GM18507 (cell line): ENCODE results near the gene SLC6A13.
A peak's percentile ranks its signal among the peaks of the same experiment; 100 is the strongest.
"Not testable (repeated sequence)": the region's sequence is repeated elsewhere in the genome, so short reads cannot be mapped to it uniquely, and the experiment has no call there.

Experiments
- DNase-seq: peaks from one replicate; pipeline ENCODE4 v3.0.0; 2011; ENCODE audit warnings: low read depth; ENCODE audit not compliant: insufficient read length; ENCODE audit errors: extremely low spot score
- FAIRE-seq: peaks from 2 replicates; lab custom pipeline; 2011; peaks lifted over from hg19 to GRCh38; lab: Jason Lieb, UNC

Gene SLC6A13

GRCh38 chr12:220946-221550 lies 41.6 kb downstream of the SLC6A13 start:
- no peak for DNase-seq
- FAIRE-seq = no peak

DNA sequence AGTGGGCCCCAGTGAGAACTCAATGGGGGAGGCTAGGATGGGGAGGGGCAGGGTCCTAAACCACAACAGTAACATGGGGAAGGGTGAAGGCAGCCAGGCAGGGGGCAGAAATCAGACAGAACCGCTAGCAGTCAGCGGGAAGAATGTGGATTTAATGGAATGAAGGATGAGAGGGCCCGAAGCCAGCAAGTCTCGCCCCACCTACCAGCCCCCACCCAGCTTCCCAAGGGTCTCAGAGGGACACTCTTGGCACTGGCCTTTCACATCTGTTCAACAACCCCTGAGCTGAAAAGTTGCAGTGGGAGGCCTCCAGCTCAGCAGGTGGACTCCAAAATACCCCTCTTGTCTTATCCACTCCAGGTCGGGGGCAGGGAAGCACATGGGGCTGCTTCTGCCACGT lies 42.1 kb downstream of the SLC6A13 start:
- no peak for DNase-seq
- FAIRE-seq = no peak

- FAIRE-seq (peak; percentile 73), DNase-seq (peak; percentile 42)
Measured at GRCh38 chr12:219891-220352, 42.7 kb downstream of the SLC6A13 start.

- DNase-seq = no peak
- no peak for FAIRE-seq
Measured at GRCh38 chr12:218728-219590, 43.7 kb downstream of the SLC6A13 start.

DNA sequence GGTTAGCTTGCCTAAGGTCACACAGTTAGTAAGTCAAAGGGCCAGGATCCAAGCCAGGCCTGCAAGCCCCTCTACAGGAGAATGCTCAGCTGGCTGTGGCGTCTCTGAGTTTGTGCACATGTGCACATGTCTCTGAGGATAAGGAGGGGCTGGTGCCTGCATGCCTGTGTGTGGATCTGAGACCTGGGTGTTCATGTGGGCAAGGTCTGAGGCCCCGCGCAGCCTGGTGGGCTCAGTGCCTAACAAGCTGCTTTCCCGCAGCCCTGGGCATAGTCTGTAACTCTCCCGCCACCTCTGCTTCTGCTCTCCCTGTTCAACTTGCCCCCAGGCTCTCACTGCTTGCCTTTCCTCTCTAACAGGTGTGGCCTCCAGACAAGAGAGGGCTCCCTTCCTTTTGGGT lies 44.4 kb downstream of the SLC6A13 start:
- FAIRE-seq (no peak), DNase-seq (no peak)

GRCh38 chr12:217029-217428 lies 45.6 kb downstream of the SLC6A13 start:
- not testable (repeated sequence) for FAIRE-seq, DNase-seq

DNA sequence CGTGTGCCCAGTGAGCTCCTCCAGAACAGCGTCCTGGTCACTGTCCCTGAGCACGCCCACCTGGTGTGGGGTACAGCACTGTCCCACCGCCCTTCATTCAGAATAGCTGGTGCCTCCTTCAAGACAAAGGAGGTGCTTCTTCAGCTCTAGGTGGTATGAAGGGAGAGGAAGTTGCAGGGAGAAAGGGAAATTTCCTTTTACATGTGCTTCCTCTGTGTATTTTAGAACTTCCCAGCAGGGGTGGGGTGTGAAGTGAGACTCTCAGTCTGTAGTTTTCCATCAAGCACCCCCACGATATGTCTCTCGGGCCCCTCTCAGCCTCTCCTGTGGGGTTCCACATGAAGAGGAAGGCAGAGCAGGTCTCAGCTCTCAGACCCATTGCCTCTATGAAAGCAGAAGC lies 47.5 kb downstream of the SLC6A13 start:
- DNase-seq = no peak
- FAIRE-seq = no peak

GRCh38 chr12:214003-214741 lies 48.5 kb downstream of the SLC6A13 start, which contains the start of gene SLC6A12:
Gene SLC6A12 (minus strand): TSS chr12:214157. CDS start chr12:209986, 4,171 bp downstream.
- FAIRE-seq = no peak
- DNase-seq = no peak

GRCh38 chr12:213527-213932 lies 49.1 kb downstream of the SLC6A13 start:
- FAIRE-seq (no peak), DNase-seq (no peak)

DNA sequence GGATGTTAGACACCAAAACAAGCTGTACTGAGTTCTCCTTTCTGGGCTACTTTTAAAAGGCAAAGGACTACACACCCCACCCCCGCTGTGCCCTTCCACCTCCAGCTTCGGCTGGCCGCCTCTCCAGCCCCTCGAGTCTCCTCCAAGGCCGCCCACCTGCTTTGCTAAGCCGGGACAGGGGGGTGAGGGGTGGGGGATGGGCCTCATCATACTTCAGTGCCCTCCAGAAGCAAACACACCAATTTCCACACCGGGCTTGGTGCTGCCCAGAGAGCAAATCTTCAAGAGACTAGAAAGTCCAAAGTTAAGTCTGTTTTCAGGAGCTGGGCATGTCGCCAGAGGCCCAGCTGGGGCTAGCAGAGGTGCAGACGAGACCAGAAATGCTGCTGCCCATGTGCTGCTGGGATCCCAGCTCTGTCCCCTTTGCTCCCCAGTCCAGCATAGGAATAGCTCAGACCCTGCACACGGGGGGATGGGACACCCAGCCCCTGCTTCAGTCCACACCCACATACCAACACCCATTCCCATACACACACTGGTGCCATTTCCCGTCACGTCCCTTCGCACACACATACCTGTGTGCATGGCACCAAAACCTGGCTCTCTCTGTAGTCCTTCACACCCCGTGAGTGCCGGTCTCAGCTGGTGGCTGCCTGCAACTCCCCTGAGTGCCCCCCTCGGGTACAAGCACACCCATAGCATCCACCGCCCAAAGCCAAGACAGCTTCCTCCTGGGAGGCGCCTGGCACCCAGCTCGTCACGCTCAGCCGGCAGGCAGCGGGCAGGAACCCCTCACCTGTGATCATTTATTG lies 49.7 kb downstream of the SLC6A13 start:
- FAIRE-seq (no peak), DNase-seq (no peak)

- FAIRE-seq (no peak), DNase-seq (no peak)
Measured at GRCh38 chr12:212415-212714, 50.3 kb downstream of the SLC6A13 start.

- FAIRE-seq (no peak), DNase-seq (no peak)
Measured at GRCh38 chr12:211639-212414, 50.8 kb downstream of the SLC6A13 start.

DNA sequence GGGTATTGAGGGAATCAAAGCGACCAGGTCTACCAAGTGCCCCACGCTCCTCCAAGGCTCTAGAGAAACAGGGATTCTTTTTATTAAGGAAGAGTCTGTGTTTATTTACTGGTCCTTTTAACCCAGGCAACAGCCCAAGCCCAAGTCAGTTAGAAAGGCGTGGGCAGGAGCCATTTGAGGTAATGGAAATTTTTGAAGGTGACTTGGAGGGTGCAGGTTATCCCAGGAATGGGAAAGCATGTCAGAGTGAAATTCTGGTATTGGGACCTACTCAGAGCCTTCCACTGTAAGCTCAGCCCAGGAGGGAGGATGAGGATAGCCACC lies 51.5 kb downstream of the SLC6A13 start:
- DNase-seq = no peak
- no peak for FAIRE-seq

DNA sequence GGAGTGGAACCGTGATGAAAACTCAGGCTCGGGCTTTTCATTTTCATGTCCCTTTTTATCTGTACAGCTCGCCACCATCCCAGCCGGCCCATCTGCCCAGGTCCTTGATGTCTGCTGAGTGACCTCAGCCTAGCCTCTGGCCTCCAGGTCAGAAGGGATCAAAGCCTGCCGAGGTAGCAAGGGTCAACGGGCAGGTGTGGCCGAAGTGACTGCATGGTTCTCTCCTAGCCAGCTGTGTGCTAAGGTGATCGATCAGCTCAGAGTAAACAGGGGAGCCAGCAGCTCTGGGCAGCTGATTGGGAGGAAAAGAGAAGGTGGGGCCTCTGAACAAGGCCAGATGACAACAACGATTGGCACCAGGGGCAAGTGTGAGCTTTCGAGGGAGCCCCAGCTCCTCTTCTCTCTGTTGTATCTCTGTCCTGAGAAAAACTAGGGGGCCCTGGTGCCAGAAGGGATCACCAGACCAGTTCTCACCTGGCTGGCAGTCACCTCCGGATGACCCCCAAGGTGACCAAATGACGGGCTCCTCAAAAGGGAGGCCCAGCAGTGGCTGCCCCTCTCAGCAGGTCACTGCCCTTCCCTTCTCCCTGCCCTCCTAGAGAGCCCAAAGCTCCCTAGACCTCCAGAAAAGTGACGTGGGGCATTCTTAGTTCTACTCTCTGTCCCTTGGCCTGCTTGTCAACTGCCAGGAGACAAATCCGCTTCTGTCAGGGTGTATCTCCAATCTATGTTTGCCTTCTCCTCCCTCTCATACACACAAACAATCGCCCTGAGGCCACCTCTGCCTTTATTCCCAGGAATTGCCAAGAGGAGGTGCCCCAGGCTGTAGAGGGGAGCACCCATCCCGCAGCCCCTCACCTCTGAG lies 52.1 kb downstream of the SLC6A13 start:
- FAIRE-seq = no peak

GRCh38 chr12:209851-210250 lies 52.8 kb downstream of the SLC6A13 start:
- no peak for FAIRE-seq

More for the DNA sequence above, 52.1 kb downstream of the SLC6A13 start:
- no peak for DNase-seq

GRCh38 chr12:209246-209645 lies 53.4 kb downstream of the SLC6A13 start:
- no peak for FAIRE-seq

More at GRCh38 chr12:209851-210250, 52.8 kb downstream of the SLC6A13 start:
- no peak for DNase-seq

DNA sequence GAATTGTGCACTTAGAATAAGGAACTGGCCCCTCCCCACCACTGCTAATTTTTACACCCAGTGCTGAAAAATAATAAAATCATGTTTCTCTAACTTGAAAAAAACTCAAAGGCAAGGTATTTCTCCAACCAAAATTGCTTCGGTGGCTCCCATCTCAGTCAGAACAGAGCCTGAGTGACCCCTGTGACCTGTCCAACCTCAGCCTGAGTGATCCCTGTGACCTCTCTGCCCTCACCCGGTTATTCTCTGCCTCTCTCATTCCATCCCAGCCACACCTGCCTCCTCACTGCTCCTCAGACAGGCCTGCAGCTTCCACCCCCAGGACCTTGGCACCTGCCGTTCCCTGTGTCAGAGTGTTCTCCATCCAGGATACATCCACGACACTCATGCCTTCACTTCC lies 53.8 kb downstream of the SLC6A13 start:
- FAIRE-seq = no peak
- no peak for DNase-seq

More at GRCh38 chr12:209246-209645, 53.4 kb downstream of the SLC6A13 start:
- DNase-seq = no peak

DNA sequence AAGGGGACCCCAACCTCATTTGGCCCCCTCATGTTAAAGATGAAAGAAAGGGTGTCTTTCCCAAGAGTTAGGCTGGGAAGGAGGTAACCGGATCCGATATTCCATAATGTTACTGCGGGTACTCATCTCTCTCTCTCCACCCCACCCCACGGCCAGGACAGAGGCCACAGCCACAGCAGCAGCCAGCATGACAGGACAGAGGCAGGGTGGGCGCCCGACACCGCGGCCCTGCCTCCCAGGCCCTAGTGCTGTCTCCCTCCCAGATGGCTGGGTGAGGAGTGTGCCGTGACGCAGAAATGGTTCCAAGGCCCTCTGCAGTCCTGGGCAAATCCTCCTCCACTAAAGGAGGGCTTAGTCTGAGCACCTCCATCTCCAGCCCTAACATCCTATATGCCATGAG lies 54.8 kb downstream of the SLC6A13 start:
- DNase-seq (no peak), FAIRE-seq (no peak)
